ENCODE measurements around the gene NDUFB8. TPM values are rescaled to one million over a fixed set of nuclear protein-coding genes. Genes with fewer than 3 reads are reported as not detected.

Gene NDUFB8
- total and polyA plus RNA-seq, 2 experiments from 2014 or later = 296 to 748 TPM

DNA sequence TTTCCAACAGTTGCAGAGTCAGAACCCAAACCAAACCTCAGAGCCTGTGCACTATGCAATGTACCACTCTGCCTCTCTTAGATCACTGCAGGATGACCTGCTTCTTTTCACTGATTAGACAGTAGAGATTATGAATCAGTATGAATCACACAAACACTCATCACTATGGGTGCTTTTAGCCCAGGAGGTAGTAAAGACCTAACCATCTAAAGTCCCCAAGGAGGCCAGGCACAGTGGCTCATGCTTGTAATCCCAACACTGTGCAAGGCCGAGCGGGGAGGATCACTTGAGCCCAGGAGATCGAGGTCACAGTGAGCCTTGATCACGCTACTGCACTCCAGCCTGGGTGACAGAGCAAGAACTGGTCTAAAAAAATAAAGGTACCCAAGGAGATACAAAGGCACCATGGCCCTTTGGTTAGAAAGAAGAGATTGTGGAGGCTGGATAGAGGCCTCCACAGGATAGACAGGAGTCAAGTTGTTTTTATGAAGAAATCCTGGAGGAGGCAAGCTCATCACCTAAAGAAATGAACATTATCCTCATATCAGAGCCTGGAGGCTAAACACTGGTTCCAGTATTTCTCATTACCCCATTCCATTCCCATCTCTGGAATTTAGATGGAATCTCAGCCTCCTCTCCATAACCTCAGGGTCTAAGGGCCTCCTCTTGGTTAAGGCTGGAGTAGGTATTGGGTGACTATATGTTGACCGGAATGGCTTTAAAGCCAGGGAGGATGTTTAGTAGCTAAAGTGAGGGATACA lies 22.9 kb downstream of the NDUFB8 start:
- Histone ChIP-seq H3K4me1 (ENCODE audit: low read depth) (peaks cover 10% of the 10 kb centered on the region), H3K27me3 (no peaks in the 10 kb centered on the region), H3K4me3 (no peak overlapping the region), H3K9me3 (ENCODE audit: low read depth) (no peaks in the 10 kb centered on the region), H3K36me3 (peaks cover 11% of the 10 kb centered on the region), H3K27ac (no peak overlapping the region)
- TF ChIP-seq, protein P1, sequence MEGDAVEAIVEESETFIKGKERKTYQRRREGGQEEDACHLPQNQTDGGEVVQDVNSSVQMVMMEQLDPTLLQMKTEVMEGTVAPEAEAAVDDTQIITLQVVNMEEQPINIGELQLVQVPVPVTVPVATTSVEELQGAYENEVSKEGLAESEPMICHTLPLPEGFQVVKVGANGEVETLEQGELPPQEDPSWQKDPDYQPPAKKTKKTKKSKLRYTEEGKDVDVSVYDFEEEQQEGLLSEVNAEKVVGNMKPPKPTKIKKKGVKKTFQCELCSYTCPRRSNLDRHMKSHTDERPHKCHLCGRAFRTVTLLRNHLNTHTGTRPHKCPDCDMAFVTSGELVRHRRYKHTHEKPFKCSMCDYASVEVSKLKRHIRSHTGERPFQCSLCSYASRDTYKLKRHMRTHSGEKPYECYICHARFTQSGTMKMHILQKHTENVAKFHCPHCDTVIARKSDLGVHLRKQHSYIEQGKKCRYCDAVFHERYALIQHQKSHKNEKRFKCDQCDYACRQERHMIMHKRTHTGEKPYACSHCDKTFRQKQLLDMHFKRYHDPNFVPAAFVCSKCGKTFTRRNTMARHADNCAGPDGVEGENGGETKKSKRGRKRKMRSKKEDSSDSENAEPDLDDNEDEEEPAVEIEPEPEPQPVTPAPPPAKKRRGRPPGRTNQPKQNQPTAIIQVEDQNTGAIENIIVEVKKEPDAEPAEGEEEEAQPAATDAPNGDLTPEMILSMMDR (IDR thresholded peaks at IDR 0.05; ENCODE audit: low read depth, low read length) = no peak
- peak in 1 of 2 donors; percentile 7 for DNase-seq (ENCODE audit: low read depth in 1 of 2, low spot score in 1 of 2)

- Histone ChIP-seq H3K4me3 (no peak overlapping the region), H3K27me3 (no peaks in the 10 kb centered on the region), H3K4me1 (ENCODE audit: low read depth) (peaks cover 10% of the 10 kb centered on the region), H3K27ac (no peak overlapping the region), H3K36me3 (peaks cover 14% of the 10 kb centered on the region), H3K9me3 (ENCODE audit: low read depth) (no peaks in the 10 kb centered on the region)
- TF ChIP-seq, protein P1 (IDR thresholded peaks at IDR 0.05; ENCODE audit: low read depth, low read length) = no peak
- DNase-seq (ENCODE audit: low read depth in 1 of 2, low spot score in 1 of 2) = no peak
These were observed 24.5 kb downstream of the NDUFB8 start for GRCh38 chr10:100505164-100505563.

- Histone ChIP-seq H3K27me3 (no peaks in the 10 kb centered on the region), H3K36me3 (peaks cover 19% of the 10 kb centered on the region), H3K27ac (peak overlapping the region; percentile 78), H3K9me3 (ENCODE audit: low read depth) (no peaks in the 10 kb centered on the region), H3K4me3 (no peak overlapping the region), H3K4me1 (ENCODE audit: low read depth) (peaks cover 10% of the 10 kb centered on the region)
- TF ChIP-seq, protein P1 (IDR thresholded peaks at IDR 0.05; ENCODE audit: low read depth, low read length) = no peak
- peak; percentile 8 to 46 for DNase-seq (ENCODE audit: low read depth in 1 of 2, low spot score in 1 of 2)
These were observed 25.6 kb downstream of the NDUFB8 start for GRCh38 chr10:100504096-100504495.

DNA sequence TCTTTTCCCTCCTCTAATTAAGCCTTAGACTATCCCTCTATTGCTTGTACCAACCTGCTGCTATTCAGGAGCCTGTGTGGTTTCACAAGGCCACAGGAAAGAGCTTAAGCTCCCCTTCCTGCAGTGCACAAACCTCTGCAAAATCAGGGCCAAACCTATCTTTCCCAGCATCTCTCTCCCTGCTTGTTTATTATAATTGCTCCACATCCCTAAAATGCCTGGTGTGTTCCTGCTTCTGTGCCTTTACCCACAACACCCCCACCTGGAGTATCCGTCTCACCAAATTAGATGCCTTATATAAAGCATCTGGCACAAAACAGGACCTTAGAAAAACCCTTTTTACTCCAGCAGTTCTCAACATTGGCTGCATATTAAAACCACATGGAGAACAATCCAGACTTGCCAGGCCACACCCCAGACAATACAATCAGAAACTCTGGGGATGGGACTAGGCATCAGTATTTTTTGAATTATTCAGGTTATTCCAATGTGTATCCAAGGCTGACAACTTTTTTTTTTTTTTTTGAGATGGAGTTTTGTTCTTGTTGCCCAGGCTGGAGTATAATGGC lies 26.7 kb downstream of the NDUFB8 start:
- H3K36me3 ChIP-seq = peaks cover 27% of the 10 kb centered on the region
- peaks cover 10% of the 10 kb centered on the region for H3K4me1 ChIP-seq (ENCODE audit: low read depth)
- H3K4me3 ChIP-seq = no peak overlapping the region
- no peak for DNase-seq (ENCODE audit: low read depth in 1 of 2, low spot score in 1 of 2)
- H3K27me3 ChIP-seq = no peaks in the 10 kb centered on the region
- no peaks in the 10 kb centered on the region for H3K9me3 ChIP-seq (ENCODE audit: low read depth)
- H3K27ac ChIP-seq = no peak overlapping the region
- TF ChIP-seq, protein P1 (IDR thresholded peaks at IDR 0.05; ENCODE audit: low read depth, low read length) = no peak

DNA sequence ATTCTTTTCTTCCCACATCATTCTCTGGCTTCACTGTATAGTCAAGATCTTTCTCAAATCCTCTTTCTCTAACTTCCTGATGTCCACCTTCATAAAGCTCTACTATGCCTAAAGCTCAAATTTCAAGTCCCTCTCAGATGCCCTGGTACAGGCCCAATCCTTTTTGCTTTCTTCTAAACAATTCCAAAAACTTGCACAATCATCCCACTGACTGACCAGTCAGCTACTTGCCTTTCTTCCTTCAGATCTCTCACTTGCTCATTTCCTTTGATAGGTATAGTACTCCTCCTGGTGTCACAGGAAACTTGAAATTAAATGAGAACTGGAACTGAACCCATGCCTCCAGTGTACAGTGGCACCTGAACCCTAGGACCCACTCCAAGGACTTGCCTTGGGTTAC lies 28.2 kb downstream of the NDUFB8 start:
- TF ChIP-seq, protein P1 (IDR thresholded peaks at IDR 0.05; ENCODE audit: low read depth, low read length) = no peak
- H3K4me1 ChIP-seq (ENCODE audit: low read depth) = peaks cover 10% of the 10 kb centered on the region
- H3K4me3 ChIP-seq = no peak overlapping the region
- H3K9me3 ChIP-seq (ENCODE audit: low read depth) = no peaks in the 10 kb centered on the region
- H3K27ac ChIP-seq = no peak overlapping the region
- no peaks in the 10 kb centered on the region for H3K27me3 ChIP-seq
- peaks cover 24% of the 10 kb centered on the region for H3K36me3 ChIP-seq
- DNase-seq (ENCODE audit: low read depth in 1 of 2, low spot score in 1 of 2) = no peak
